Kidney epithelial cell (primary cell): ENCODE measurements around the gene IGLL1. TPM values are rescaled to one million over a fixed set of nuclear protein-coding genes. Genes with fewer than 3 reads are reported as not detected.
A peak's percentile ranks its signal among the peaks of the same experiment; 100 is the strongest.
"Not testable (repeated sequence)": the region's sequence is repeated elsewhere in the genome, so short reads cannot be mapped to it uniquely, and the experiment has no call there.

Experiments
- DNase-seq: peaks from one replicate; pipeline ENCODE4 v3.0.0-alpha.2; 2010; ENCODE audit warnings: low read depth
- H3K27me3 ChIP-seq: 2 replicates; pipeline ENCODE4 v1.6.0; 2011; ENCODE audit warnings: low read length; ENCODE audit not compliant: control insufficient read depth, insufficient read depth
- H3K36me3 ChIP-seq: 2 replicates; pipeline ENCODE4 v1.5.1; 2011; ENCODE audit warnings: low read length; ENCODE audit not compliant: control insufficient read depth, insufficient read depth
- H3K4me3 ChIP-seq: 2 replicates; pipeline ENCODE4 v1.5.1; 2011; ENCODE audit warnings: low read depth, mild to moderate bottlenecking, control low read depth, low read length
- total RNA-seq: library from RNA; depleted of rRNA; stranded (reverse); fragments of >200 nt; gene quantifications from 2 replicates; pipeline ENCODE4 v1.2.3, GENCODE V29; 2015
- TF ChIP-seq, protein P1 (sequence below): IDR thresholded peaks from 2 replicates; pipeline ENCODE4 v1.5.1; 2011; ENCODE audit warnings: mild to moderate bottlenecking, moderate library complexity, low read length, control low read depth, inconsistent platforms; ENCODE audit not compliant: insufficient read depth, poor library complexity, severe bottlenecking

IGLL1 gene
- total RNA-seq, 1 donor from 2014 or later: not detected

DNA sequence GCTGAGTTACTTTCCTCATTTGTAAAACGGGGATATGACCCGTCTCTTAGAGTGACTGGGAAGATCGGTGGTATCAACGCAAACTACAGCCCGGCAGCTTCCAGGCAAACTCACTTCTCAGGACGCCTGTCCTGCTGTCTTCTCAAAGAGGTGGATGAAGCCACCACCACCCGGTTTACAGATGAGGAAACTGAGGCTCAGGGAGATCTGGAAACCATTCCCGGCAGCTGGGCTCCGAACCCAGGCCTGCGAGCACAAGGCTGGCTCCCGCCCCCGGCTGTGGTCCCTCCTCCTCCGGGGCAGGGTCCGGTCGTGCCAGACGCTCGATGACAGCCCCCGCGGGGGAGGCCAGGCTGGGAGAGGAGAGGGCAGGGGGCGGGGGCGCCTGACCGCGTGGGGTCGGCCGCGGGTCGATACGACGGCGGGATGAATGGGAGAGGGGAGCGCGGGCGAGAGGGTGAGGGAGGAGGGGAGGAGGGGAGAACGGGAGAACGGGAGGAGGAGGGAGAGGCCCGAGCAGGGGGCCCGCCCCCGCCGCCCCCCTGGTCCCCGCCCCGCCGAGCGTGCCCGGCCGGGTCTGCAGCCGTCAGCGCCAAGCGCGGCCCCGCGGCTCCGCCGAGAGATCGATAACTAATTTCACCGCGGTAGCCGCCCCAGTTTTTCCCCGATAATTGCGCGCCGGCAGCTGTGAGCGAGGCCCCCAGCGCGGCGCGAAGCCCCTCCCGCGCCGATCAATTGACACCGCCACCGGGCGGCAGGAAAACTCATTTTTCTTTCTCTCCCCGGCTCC is 14.0 kb downstream of the IGLL1 start:
- TF ChIP-seq, protein P1, sequence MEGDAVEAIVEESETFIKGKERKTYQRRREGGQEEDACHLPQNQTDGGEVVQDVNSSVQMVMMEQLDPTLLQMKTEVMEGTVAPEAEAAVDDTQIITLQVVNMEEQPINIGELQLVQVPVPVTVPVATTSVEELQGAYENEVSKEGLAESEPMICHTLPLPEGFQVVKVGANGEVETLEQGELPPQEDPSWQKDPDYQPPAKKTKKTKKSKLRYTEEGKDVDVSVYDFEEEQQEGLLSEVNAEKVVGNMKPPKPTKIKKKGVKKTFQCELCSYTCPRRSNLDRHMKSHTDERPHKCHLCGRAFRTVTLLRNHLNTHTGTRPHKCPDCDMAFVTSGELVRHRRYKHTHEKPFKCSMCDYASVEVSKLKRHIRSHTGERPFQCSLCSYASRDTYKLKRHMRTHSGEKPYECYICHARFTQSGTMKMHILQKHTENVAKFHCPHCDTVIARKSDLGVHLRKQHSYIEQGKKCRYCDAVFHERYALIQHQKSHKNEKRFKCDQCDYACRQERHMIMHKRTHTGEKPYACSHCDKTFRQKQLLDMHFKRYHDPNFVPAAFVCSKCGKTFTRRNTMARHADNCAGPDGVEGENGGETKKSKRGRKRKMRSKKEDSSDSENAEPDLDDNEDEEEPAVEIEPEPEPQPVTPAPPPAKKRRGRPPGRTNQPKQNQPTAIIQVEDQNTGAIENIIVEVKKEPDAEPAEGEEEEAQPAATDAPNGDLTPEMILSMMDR: no peak
- H3K4me3 ChIP-seq: peak overlapping the region; percentile 28

DNA sequence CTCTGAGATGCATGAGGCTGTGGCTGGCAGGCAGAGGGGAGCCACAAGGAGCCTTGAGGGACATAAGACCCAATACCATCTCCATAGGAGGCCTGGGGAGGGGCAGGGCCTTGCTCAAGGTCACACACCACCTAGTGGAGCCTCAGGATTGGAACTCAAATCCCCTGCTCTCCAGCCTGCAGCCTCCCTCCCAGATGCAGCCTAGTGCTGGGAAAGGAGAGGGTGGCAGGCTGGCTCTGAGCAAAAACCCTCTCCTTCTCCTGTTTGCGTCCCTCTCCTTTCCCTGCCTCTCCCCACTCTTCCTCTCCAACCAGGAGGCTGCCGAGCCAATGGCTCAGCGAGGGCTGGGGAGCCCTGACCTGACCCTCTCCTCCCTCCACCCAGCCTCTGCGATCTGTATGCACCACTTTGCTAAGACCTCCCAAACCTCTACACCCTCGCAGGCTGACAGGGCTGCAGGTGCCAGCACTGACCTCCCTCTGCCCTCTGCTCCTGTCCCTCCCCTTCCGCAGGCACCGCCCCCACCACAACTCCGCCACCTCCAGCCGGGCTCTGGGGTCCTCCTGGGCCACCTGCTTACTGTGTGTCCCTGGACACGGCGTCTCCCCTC is 14.7 kb downstream of the IGLL1 start:
- TF ChIP-seq, protein P1: peak; percentile 7
- H3K36me3 ChIP-seq: no peaks in the 10 kb centered on the region
- DNase-seq: no peak
- H3K4me3 ChIP-seq: no peak overlapping the region
- peaks cover 39% of the 10 kb centered on the region for H3K27me3 ChIP-seq

More for the DNA sequence above, 14.0 kb downstream of the IGLL1 start:
- Histone ChIP-seq H3K36me3 (no peaks in the 10 kb centered on the region), H3K27me3 (peaks cover 39% of the 10 kb centered on the region)
- no peak for DNase-seq

DNA sequence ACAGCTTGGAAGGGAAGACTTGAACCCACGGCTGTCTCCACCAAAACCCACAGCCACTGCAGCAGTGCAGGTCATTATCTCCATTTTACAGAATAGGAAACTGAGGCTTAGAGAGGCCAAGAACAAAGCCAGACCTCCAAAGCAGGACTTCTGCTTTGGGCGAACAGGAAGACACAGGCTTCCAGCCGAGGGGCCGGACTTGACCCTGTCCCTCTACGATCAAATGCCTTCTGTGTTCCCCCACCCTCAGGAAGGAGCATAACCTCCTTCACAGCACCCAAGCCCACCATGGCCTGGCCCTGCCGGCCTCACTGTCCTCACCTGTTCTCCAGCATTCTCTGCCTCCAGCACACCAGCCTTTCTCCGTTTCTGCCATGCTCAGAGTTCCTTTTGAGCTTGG is 15.8 kb downstream of the IGLL1 start:
- DNase-seq: no peak
- Histone ChIP-seq H3K27me3 (peaks cover 39% of the 10 kb centered on the region), H3K36me3 (no peaks in the 10 kb centered on the region), H3K4me3 (no peak overlapping the region)
- TF ChIP-seq, protein P1: no peak

DNA sequence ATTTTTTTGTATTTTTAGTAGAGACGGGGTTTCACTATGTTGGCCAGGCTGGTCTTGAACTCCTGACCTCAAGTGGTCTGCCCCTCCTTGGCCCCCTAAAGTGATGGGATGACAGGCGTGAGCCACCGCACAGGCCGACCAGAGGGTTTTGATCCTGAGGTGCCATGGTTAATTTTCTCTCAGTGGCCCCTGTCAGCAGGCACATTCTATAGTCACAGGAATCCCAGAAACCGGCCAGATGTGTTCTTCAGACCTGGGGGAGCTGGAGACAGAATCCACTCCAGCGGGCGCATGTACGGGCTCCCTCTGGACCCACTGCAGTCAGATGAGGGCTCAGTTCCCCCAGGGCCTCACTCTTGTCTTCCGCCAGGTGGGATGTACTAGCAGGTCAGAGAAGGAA is 17.0 kb downstream of the IGLL1 start:
- peaks cover 39% of the 10 kb centered on the region for H3K27me3 ChIP-seq
- no peak overlapping the region for H3K4me3 ChIP-seq
- DNase-seq: no peak
- TF ChIP-seq, protein P1: no peak
- no peaks in the 10 kb centered on the region for H3K36me3 ChIP-seq

DNA sequence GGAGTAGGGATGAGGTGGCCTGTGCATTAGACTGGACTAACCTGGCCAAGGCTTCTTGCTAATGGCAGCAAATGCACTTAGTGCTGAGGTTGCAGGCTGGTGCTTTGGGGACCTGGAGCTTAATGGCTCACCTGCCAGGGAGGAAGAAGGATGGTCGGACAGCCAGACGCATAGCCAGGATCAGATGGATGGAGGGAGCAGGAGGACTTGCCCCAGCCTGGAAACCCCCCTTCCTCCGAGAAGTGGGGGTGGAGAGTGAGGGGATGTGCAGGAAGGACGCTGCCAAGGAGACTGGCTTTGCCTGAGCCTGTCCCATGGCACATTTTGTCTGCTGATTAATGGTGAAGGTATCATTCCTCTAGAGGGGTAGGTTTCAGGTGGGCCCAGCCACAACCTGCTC is 17.9 kb downstream of the IGLL1 start:
- TF ChIP-seq, protein P1: no peak
- Histone ChIP-seq H3K4me3 (no peak overlapping the region), H3K27me3 (peaks cover 31% of the 10 kb centered on the region), H3K36me3 (no peaks in the 10 kb centered on the region)
- DNase-seq: no peak

DNA sequence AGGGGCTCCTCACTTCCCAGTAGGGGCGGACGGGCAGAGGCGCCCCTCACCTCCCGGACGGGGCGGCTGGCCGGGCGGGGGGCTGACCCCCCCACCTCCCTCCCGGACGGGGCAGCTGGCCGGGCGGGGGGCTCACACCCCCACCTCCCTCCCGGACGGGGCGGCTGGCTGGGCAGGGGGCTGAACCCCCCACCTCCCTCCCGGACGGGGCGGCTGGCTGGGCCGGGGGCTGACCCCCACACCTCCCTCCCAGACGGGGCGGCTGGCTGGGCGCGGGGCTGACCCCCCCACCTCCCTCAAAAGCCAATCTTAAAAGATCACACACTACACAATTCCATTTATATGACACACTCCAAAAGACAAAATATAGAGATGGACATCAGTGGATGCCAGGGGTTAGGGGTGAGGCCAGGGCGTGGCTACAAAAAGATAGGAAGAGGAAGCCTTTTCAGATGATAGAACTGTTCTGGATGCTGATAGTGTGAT is 19.0 kb downstream of the IGLL1 start:
- DNase-seq: not testable (repeated sequence)
- H3K27me3 ChIP-seq: peaks cover 20% of the 10 kb centered on the region

DNA sequence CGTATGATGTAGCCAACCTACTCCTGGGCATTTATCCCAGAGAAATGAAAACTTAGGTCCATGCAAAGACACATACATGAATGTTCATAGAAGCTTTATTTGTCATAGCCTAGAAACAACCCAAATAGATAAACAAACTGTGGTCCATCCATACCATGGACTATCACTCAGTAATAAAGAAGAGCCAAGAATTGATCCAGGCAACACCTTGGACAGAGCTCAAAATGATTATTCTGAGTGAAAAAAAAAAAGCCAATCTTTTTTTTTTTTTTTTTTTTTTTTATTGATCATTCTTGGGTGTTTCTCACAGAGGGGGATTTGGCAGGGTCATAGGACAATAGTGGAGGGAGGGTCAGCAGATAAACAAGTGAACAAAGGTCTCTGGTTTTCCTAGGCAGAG is 19.9 kb downstream of the IGLL1 start:
- H3K4me3 ChIP-seq, DNase-seq, H3K36me3 ChIP-seq: not testable (repeated sequence)
- H3K27me3 ChIP-seq: peaks cover 11% of the 10 kb centered on the region

More for the DNA sequence above, 19.0 kb downstream of the IGLL1 start:
- H3K4me3 ChIP-seq, H3K36me3 ChIP-seq: not testable (repeated sequence)
